GM19240 (cell line): ENCODE measurements around the gene KCNK4.
"Not testable (repeated sequence)": the region's sequence is repeated elsewhere in the genome, so short reads cannot be mapped to it uniquely, and the experiment has no call there.

Experiments
- DNase-seq: peaks from one replicate; pipeline ENCODE4 v3.0.0; 2011; ENCODE audit warnings: low spot score; ENCODE audit not compliant: insufficient read length

KCNK4 gene

GRCh38 chr11:64323373-64323772 is 32.3 kb downstream of the KCNK4 start:
- DNase-seq: no peak

DNA sequence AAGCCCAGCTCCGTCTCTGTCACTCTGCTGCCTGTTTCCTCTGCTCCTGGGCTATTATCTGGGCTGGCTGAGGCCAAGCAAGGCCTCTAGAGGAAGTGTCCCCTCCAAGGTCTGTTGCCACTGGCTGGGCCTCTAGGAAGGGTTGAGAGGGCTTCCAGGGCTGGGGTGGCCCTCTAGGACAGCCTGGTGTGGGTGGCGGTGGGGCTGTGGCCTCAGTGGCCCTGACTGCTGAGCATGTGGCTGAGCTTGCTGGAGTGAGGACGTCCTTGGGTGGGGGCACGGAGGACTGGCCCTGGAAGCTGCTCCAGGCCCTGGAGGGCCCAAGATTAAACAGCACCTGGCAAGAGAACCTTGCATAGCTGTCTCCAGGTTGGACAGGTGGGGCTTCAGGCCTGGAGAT is 32.9 kb downstream of the KCNK4 start:
- DNase-seq: not testable (repeated sequence)

GRCh38 chr11:64324692-64325469 is 33.8 kb downstream of the KCNK4 start:
- no peak for DNase-seq

DNA sequence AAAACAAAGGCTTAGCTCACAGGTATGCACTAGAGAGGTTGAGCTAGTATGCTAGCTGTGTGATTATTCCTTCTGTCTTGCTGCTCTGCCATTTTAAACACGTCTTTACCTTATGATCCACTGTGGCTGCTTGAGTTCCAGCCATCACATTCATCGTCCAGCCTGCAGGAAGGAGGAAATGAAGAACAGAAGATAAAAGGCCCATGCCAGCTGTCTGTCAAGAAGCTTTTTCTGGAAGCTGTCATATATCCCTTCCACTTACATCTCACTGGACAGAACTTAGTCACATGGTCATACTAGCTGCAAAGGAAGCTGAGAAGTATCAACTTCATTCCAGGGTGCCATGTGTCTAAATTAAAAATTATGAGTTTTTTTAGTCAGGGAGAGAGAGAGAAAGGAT is 36.3 kb downstream of the KCNK4 start:
- no peak for DNase-seq

GRCh38 chr11:64327993-64328392 is 36.9 kb downstream of the KCNK4 start:
- DNase-seq: no peak

DNA sequence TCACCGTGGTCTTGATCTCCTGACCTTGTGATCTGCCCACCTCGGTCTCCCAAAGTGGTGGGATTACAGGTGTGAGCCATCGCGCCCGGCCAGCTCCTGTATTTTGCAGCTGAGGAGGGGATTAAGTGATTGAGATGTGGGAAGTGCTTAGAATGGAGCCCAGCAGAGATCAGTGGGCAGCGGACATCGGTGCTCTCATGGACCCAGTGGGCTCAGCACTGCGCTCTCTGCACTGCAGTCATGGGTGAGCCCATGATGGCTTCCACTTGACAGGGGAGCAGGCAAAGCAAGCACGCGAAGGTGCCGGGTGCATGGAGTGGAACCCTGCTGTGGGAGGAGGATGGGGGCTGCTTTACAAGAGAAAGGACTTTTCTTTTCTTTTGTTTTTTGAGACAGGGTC is 39.8 kb downstream of the KCNK4 start:
- no peak for DNase-seq

- DNase-seq: peak; percentile 61
Observed at GRCh38 chr11:64331569-64332371, 40.7 kb downstream of the KCNK4 start.

DNA sequence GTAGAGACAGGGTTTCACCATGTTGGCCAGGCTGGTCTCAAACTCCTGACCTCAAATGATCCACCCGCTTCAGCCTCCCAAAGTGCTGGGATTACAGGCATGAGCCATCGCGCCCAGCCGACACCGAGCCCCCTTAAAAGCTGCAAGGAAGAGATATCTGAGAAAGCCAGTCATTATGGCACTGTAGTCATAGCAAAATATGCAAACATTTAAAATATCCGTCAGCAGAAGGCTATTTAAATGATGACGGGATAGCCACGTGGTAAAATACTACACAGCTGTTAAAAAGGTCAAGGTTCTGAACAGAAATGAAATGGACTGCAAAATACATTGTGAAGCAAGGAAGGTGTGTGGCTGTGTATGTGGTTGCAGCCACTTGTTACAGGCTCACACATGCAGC is 42.5 kb downstream of the KCNK4 start:
- no peak for DNase-seq

DNA sequence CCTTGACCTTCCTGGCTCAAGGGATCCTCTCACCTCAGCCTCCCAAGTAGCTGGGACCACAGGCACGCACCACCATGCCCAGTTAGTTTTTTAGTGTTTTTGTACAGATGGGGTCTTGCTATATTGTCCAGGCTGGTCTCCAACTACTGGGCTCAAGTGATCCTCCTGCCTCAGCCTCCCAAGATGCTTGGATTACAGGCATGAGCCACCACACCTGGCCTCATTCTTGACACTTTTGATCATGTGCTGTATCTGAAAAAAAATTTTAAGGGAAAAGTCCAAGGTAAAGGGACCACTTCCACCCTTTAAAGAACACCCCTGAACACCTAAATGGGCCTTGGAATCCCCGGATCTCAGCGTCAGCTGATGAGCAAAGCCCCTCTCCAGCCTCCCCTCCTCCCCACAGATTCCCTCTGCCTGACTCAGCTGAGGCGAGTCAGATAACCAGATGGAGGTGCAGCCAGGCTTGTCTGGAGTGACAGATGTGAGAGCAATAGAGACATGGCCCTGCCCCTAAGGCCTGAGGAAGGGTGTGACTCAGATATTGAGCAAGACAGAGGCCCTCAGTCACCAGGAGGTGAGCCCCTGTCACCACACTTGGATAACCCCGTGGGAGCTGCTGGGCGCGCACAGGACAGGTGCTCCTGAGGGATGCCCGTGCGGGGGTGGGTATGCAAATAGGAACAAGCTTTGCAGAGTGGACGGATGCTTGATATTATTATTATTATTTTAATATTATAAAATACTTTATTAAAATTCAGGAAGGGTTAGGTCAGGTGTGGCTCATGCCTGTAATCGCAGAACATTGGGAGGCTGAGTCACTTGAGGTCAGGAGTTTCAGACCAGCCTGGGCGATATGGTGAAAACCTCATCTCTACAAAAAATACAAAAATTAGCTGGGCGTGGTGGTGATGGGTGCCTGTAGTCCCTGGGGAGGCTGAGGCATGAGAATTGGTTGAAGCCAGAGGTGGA is 43.9 kb downstream of the KCNK4 start:
- DNase-seq: peak; percentile 85

DNA sequence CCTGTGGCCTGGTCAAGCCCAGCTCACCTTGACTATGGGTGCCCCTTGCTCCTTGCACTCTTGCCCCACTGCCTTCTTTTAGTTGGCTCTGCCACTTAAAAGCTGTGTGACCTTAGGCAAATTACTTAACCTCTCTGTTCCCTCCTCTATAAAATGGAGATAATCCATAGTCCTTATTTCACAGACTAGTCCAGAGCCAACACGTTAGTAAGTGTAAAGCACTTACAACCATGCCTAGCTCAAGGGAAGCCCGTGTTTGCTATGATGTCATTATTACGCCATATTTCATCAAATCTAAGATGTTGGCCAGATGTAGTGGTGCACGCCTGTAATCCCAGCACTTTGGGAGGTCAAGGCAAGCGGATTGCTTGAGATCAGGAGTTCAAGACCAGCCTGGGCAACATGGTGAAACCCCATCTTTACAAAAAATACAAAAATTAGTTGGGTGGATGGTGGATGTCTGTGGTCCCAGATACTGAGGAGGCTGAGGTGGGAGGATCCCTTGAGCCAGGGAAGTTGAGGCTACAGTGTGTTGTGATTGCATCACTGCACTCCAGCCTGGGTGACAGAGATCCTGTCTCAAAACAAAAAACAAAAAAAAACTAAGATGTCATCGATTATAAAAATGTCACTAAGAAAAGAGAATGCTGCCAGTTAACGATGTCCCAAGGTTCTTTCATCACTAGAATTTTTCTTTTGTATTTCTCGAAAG is 46.6 kb downstream of the KCNK4 start:
- no peak for DNase-seq

DNA sequence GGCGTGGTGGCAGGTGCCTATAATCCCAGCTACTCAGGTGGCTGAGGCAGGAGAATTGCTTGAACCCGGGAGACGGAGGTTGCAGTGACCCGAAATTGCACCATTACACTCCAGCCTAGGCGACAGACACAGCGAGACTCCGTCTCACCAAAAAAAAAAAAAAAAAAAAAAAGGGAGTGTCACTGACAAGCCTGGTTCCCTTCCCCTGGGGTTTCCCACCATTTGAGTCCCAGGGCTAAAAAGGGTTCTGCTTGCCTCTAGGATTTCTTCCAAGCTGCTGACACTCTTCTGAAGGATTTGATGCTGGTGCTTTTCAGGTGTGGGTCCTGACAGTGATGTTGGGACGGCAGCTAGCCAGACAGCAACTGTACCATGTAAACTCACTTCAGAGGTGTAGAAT is 47.6 kb downstream of the KCNK4 start:
- no peak for DNase-seq

DNA sequence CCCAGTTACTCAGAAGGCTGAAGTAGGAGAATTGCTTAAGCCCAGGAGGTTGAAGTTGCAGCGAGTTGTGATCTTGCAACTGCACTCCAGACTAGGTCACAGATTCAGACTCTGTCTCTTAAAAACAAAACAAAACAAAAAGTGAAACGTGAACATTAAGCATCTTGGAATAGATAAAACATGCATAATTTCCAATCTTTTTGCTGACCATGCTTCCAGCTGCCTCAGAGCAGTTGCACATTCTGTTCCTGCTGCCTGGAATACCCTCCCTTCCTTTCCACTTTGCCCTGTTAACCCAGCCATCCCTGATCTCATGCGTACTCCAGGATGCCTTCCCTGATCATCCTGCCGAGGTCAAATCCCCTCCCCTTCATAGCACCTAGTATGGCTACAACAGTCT is 48.2 kb downstream of the KCNK4 start:
- no peak for DNase-seq

DNA sequence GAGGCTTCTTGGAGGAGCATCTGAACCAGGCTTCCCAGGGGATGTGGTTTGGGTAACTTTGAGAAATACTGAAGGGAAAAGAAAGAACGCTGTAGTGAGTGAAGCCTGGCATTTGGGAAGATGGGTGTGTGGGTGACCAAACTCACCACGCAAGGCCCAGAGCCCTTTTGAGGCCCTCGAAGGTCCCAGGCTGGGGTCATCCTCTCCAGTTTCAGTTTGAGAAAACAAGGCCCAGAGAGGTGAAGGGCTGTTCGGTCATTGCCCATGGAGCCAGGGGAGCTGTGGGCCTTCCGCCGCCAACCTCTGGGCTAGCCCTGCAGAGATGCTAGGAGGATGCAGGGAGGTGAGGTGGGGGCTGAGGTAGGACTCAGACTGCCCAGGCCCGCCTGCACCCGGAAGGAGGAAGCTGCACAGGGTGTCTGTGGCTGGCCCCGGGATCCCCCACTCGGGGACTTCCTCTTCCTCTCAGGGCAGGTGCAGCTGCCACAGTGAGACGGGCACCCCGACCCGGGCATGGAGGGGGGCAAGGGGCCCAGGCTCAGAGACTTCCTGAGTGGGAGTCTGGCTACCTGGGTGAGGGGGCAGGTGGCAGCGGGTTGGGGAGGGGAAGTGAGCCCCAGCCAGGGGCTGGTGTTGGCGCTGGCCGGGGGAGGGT is 48.8 kb downstream of the KCNK4 start, which contains the start of gene CCDC88B:
Gene CCDC88B (plus strand): TSS at position 451 of the 655 bp plus-strand sequence. CDS start 63 bp downstream, at position 514.
- peak; percentile 92 for DNase-seq

GRCh38 chr11:64340671-64341335 is 49.7 kb downstream of the KCNK4 start:
- DNase-seq: no peak

GRCh38 chr11:64341429-64341828 is 50.3 kb downstream of the KCNK4 start:
- DNase-seq: no peak

DNA sequence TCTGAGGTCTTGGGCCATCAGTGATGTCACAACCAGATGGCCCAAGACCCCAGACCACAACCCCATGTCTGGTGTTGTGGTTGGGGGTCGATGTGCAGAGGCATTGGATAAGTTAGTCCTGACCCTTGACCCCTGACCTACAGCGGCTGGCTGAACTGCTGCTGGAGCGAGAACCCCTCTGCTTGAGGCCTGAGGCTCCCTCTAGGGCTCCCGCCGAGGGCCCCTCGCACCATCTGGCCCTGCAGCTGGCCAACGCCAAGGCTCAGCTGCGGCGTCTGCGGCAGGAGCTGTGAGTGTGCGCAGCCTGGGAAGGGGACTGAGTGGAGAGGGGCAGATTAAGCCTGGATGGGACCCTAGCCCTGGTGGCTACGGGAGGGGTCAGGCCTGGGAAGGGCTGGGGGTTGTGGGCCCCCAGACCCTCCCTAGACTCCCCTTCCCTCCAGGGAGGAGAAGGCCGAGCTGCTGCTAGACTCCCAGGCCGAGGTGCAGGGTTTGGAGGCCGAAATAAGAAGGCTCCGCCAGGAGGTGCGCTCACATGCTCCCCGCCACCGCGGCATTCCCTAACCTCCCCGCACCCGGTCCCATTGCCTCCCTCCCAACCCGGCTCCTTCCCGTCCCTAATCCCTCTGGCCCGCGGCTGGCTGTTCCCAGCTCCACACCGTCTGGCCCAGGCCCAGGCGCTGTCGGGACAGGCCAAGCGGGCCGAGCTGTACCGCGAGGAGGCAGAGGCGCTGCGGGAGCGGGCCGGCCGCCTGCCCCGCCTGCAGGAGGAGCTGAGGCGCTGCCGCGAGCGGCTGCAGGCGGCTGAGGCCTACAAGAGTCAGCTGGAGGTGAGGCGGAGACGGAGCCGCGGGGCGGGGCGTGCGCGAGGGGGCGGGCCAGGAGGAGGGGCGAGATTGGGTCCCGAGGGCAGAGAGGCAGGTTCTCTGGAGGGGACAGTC is 51.0 kb downstream of the KCNK4 start:
- peak; percentile 96 for DNase-seq

GRCh38 chr11:64342869-64343745 is 52.0 kb downstream of the KCNK4 start:
- no peak for DNase-seq
